ENCODE data around the gene NACAD.
A peak's percentile ranks its signal among the peaks of the same experiment; 100 is the strongest.

NACAD gene

DNA sequence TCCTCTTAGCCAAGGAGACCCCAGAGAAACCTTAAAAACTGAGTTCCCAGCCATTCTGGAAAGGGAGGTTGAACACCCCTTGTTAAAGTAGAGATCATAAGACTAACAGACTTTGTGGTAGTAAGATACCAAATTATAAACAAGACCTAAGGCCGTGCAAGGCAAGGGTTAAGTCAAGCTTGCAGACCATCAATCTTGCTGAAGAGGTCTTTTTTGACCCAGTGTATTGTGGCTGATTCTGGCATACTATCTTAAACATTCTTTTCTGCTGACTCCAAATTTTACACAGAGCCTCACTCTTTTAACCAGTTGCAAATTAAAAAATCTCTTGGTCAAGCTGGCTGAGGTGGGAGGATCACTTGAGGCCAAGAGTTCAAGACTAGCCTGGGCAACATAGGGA is 23.9 kb upstream of the NACAD start:
- no peak for DNase-seq (ENCODE audit: extremely low read depth, insufficient read length)
- no peak overlapping the region; the same call in 1 of the 2 replicates for H3K4me3 ChIP-seq (replicated peaks; ENCODE audit: low read depth, low read length)
- no peaks in the 10 kb centered on the region for H3K27me3 ChIP-seq (replicated peaks; ENCODE audit: control insufficient read depth, insufficient read depth, low read length)
- peaks cover 9% of the 10 kb centered on the region for H3K36me3 ChIP-seq (ENCODE audit: control insufficient read depth, insufficient read depth, low read length)
- TF ChIP-seq, protein P1, sequence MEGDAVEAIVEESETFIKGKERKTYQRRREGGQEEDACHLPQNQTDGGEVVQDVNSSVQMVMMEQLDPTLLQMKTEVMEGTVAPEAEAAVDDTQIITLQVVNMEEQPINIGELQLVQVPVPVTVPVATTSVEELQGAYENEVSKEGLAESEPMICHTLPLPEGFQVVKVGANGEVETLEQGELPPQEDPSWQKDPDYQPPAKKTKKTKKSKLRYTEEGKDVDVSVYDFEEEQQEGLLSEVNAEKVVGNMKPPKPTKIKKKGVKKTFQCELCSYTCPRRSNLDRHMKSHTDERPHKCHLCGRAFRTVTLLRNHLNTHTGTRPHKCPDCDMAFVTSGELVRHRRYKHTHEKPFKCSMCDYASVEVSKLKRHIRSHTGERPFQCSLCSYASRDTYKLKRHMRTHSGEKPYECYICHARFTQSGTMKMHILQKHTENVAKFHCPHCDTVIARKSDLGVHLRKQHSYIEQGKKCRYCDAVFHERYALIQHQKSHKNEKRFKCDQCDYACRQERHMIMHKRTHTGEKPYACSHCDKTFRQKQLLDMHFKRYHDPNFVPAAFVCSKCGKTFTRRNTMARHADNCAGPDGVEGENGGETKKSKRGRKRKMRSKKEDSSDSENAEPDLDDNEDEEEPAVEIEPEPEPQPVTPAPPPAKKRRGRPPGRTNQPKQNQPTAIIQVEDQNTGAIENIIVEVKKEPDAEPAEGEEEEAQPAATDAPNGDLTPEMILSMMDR (IDR thresholded peaks at IDR 0.05; ENCODE audit: insufficient read depth, low read length, poor library complexity, severe bottlenecking): no peak

DNA sequence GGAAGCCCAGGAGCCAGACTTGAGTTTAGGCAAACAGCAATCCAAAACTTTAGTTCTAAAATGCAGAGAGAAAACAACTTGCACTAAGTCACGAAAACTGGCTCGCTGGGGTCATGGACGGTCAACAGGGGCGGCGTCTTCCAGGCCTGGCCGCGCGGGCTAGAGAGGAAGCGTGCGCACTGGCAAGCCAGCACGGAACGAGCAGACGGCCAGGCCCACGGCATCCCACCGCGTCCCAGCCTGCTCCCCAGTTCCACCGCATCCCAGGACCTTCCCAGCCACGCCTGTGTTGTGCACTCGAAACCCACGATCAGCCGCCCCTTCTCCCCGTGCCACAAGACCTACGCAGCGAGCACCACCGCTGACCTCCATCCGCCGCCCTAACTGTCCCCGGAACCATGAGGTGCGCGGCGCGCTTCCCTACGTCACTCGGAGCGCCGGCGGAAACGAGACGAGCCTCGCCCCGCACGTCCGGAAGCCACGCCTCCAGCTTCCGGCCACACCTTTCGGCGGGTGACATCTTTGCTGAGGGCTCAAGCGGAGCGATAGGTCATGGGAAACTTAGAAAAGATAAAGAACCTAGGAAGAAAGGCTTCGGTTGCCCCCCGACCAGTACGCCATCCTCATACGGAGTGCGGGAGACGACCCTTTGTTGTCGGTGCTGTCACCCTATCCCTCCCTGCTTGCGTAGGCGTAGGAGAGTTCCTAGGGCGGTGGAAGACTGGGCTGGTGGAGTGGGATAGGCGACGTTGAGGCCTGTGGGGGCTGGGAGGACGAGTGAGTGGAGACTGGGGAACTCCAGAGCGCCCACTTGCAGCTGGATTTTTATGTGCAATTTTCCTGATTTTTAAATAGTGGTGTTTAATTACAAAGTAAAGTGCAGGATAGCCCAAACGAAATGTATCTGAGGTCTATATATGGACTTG is 22.8 kb upstream of the NACAD start, which contains the start of gene TBRG4:
TSS of gene TBRG4 (minus strand) at position 400 of the 926 bp plus-strand sequence. CDS start 2,460 bp downstream, outside the sequence.
- H3K36me3 ChIP-seq (ENCODE audit: control insufficient read depth, insufficient read depth, low read length): peaks cover 18% of the 10 kb centered on the region
- DNase-seq (ENCODE audit: extremely low read depth, insufficient read length): peak; percentile 97
- TF ChIP-seq, protein P1 (IDR thresholded peaks at IDR 0.05; ENCODE audit: insufficient read depth, low read length, poor library complexity, severe bottlenecking): peak; percentile 34
- H3K4me3 ChIP-seq (replicated peaks; ENCODE audit: low read depth, low read length): peak within 1 kb of the TSS; percentile 98
- H3K27me3 ChIP-seq (replicated peaks; ENCODE audit: control insufficient read depth, insufficient read depth, low read length): no peaks in the 10 kb centered on the region

- H3K27me3 ChIP-seq (replicated peaks; ENCODE audit: control insufficient read depth, insufficient read depth, low read length): no peaks in the 10 kb centered on the region
- no peak for DNase-seq (ENCODE audit: extremely low read depth, insufficient read length)
- no peak overlapping the region for H3K4me3 ChIP-seq (replicated peaks; ENCODE audit: low read depth, low read length)
- TF ChIP-seq, protein P1 (IDR thresholded peaks at IDR 0.05; ENCODE audit: insufficient read depth, low read length, poor library complexity, severe bottlenecking): no peak
- H3K36me3 ChIP-seq (ENCODE audit: control insufficient read depth, insufficient read depth, low read length): peaks cover 44% of the 10 kb centered on the region
Measured at GRCh38 chr7:45108863-45109262, 20.1 kb upstream of the NACAD start.

DNA sequence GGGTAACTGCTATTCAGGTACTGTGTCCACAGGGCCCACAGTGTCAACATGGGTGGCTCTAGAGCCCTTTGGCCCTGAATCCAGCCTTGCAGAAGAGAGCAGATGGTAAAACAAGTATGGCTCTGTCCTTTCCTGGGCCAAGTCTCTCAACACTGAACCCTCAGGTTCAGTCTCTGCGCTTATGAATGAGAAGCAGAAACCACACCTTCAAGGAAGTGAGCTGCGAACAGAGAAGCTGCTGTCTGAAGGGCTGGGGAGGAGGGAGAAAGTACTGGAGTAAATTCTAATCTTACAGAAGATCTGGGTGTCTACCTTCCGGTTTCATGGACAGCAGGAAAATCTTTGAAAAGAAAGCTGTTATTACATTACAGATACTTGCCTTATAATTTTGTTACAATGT is 18.6 kb upstream of the NACAD start:
- TF ChIP-seq, protein P1 (IDR thresholded peaks at IDR 0.05; ENCODE audit: insufficient read depth, low read length, poor library complexity, severe bottlenecking): no peak
- no peaks in the 10 kb centered on the region for H3K27me3 ChIP-seq (replicated peaks; ENCODE audit: control insufficient read depth, insufficient read depth, low read length)
- peaks cover 56% of the 10 kb centered on the region for H3K36me3 ChIP-seq (ENCODE audit: control insufficient read depth, insufficient read depth, low read length)
- DNase-seq (ENCODE audit: extremely low read depth, insufficient read length): no peak
- H3K4me3 ChIP-seq (replicated peaks; ENCODE audit: low read depth, low read length): no peak overlapping the region

- no peak overlapping the region for H3K4me3 ChIP-seq (replicated peaks; ENCODE audit: low read depth, low read length)
- TF ChIP-seq, protein P1 (IDR thresholded peaks at IDR 0.05; ENCODE audit: insufficient read depth, low read length, poor library complexity, severe bottlenecking): no peak
- DNase-seq (ENCODE audit: extremely low read depth, insufficient read length): no peak
- H3K27me3 ChIP-seq (replicated peaks; ENCODE audit: control insufficient read depth, insufficient read depth, low read length): no peaks in the 10 kb centered on the region
- peaks cover 61% of the 10 kb centered on the region for H3K36me3 ChIP-seq (ENCODE audit: control insufficient read depth, insufficient read depth, low read length)
Measured at GRCh38 chr7:45106820-45107219, 18.1 kb upstream of the NACAD start.

Data from GM06990 (cell line).